Activated T-cell treated with anti-CD3 and anti-CD28 coated beads, Interleukin-2, amount 50 U/mL, for 72 hours (primary cell): ENCODE results near the gene GPC1. TPM values are rescaled to one million over a fixed set of nuclear protein-coding genes. Genes with fewer than 3 reads are reported as not detected.

ENCODE experiments used
- total RNA-seq, 2 donors: library from RNA; stranded (reverse); gene quantifications; one replicate each; pipeline ENCODE4 v1.2.3, GENCODE V29; 2022

The GPC1 gene
- total RNA-seq, 2 donors from 2014 or later = 3.2 to 3.6 TPM

Other genes starting within 250 kb of the GPC1 start
- 10 to 100 TPM; 31.6 to 44.9 TPM for gene ANKMY1, start 122.3 kb downstream of the GPC1 start, total RNA-seq
- gene DUSP28, start 124.7 kb downstream of the GPC1 start, total RNA-seq = 1 to 10 TPM; 7.1 to 7.3 TPM
- gene RNPEPL1, start 132.8 kb downstream of the GPC1 start, total RNA-seq = 10 to 100 TPM; 74.0 to 77.3 TPM
- 10 to 100 TPM; 36.9 to 43.7 TPM for gene CAPN10, start 151.1 kb downstream of the GPC1 start, total RNA-seq
- 10 to 100 TPM; 48.2 to 50.7 TPM for gene GPR35, start 189.8 kb downstream of the GPC1 start, total RNA-seq
- not detected for gene AQP12B, start 247.2 kb downstream of the GPC1 start, total RNA-seq